COLO829 (cell line): ENCODE results near the gene ROBO1.
A peak's percentile ranks its signal among the peaks of the same experiment; 100 is the strongest.
"Not testable (repeated sequence)": the region's sequence is repeated elsewhere in the genome, so short reads cannot be mapped to it uniquely, and the experiment has no call there.

Experiments
- DNase-seq: peaks from one replicate; pipeline ENCODE4 v3.0.0; 2012; ENCODE audit warnings: low spot score

Gene ROBO1

GRCh38 chr3:78689378-78689777 lies 1078.4 kb downstream of the ROBO1 start:
- no peak for DNase-seq

GRCh38 chr3:78687520-78687919 lies 1080.3 kb downstream of the ROBO1 start:
- DNase-seq = no peak

- DNase-seq = no peak
Measured at GRCh38 chr3:78683284-78683683, 1084.5 kb downstream of the ROBO1 start.

- not testable (repeated sequence) for DNase-seq
Measured at GRCh38 chr3:78675119-78675805, 1092.5 kb downstream of the ROBO1 start.

- DNase-seq = no peak
Measured at GRCh38 chr3:78670746-78671145, 1097.1 kb downstream of the ROBO1 start.

- no peak for DNase-seq
Measured at GRCh38 chr3:78670094-78670493, 1097.7 kb downstream of the ROBO1 start.

GRCh38 chr3:78668302-78668701 lies 1099.5 kb downstream of the ROBO1 start:
- DNase-seq = no peak

GRCh38 chr3:78666470-78666800 lies 1101.4 kb downstream of the ROBO1 start:
- no peak for DNase-seq

GRCh38 chr3:78665776-78666469 lies 1101.9 kb downstream of the ROBO1 start:
- DNase-seq = no peak

GRCh38 chr3:78665101-78665500 lies 1102.7 kb downstream of the ROBO1 start:
- no peak for DNase-seq

- DNase-seq = no peak
Measured at GRCh38 chr3:78660957-78661356, 1106.8 kb downstream of the ROBO1 start.

- DNase-seq = no peak
Measured at GRCh38 chr3:78659386-78659987, 1108.3 kb downstream of the ROBO1 start.

GRCh38 chr3:78647726-78648125 lies 1120.1 kb downstream of the ROBO1 start:
- no peak for DNase-seq

GRCh38 chr3:78645628-78646310 lies 1122.0 kb downstream of the ROBO1 start:
- DNase-seq = peak; percentile 66

GRCh38 chr3:78644847-78645246 lies 1123.0 kb downstream of the ROBO1 start:
- DNase-seq = no peak

- no peak for DNase-seq
Measured at GRCh38 chr3:78642226-78643035, 1125.4 kb downstream of the ROBO1 start.

- DNase-seq = no peak
Measured at GRCh38 chr3:78641703-78642102, 1126.1 kb downstream of the ROBO1 start.

GRCh38 chr3:78634316-78634715 lies 1133.5 kb downstream of the ROBO1 start:
- no peak for DNase-seq

- no peak for DNase-seq
Measured at GRCh38 chr3:78633626-78634025, 1134.2 kb downstream of the ROBO1 start.

GRCh38 chr3:78632925-78633553 lies 1134.8 kb downstream of the ROBO1 start:
- no peak for DNase-seq

GRCh38 chr3:78629544-78629943 lies 1138.3 kb downstream of the ROBO1 start:
- no peak for DNase-seq
